ENCODE data around the gene AHSA1.

AHSA1 gene

DNA sequence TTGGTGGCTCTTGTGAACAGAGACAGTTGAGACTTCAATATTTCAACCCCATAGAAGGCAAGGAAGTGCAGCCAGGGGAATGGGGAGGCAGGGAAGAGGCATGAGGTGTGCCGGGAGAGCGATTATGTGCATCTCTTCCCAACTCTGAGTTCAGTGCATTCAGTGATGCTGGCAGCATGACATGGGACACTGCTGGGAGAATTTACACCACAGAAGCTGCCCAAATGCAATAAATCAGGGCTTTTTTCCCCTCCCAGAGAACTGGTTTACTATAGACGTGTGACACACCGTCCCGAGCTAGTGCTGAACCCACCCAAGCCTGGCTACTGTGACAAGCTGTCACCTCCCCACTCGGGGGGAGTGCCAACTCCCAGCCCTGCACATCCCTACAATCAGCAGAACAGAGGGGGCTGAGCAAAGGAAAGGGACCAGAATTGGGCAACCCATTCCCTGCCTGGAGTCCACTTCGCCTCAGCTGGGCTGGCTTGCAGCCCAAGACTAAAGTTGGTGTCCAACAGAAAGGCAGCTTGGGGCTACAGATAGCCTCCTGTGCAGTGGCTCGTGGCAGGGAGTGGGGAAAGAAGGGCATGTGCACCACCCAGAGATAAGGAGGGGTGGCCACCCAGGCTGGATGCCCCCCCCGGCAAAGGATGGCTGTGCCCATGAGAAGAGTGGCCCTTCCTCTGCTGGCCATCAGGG is 16.7 kb downstream of the AHSA1 start:
- no peak for DNase-seq

- no peak for DNase-seq
Measured at GRCh38 chr14:77475432-77476115, 17.7 kb downstream of the AHSA1 start.

DNA sequence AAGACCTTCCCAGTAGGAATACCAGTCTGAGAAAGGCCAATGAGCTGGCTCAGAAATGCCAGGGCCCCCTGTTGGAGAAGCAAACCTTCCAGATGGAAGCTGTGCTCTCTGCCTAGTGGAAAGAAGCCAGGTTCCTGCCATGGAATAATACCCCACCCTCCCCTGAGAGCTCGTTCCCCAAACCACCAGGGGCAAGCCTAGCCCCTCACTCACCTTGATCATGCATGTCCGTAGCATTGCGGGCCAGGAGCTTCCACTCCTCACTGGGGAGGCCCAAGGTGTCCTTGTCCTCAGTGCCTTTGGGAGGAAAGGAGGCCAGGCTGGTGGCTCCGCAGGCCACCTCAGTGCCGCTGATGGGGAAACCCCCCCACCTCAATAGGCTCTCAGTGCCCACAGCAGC is 20.1 kb downstream of the AHSA1 start:
- no peak for DNase-seq

DNA sequence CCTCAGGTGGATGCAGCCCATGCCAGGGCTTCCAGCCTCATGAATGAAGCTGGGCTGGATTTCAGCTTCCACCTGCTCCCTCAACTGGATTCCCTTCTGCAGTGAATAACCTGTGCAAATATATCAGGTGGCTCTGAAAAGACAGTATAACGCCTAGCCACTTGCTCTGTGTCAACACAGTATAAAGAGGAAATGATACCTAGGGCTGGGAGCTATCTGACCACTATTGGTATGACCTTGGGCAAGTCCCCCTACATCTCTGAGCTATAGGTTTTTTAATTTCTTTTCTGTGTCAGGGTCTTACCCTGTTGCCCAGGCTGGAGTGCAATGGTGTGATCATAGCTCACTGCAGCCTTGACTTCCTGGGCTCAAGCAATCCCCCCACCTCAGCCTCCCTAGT is 20.9 kb downstream of the AHSA1 start:
- DNase-seq, result no peak

DNA sequence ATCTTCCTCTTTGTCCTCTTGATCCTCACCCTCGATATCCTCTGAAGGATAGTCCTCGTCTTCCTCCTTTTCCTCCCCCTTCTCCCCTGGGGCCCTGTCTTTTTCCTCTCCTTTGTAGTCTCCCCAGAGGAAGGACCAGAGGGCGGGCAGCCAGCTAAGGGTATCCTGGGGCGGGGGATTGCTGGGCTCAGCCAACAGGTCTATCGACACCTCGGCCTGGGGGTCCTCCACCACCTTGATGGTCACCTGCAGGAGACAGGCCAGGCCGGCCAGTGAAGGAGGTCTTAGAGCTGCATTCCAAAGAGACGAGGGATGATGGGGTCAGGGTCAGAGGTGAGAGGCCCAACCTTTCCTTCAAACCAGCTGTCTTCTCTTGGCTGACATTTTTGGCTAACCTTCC is 24.5 kb downstream of the AHSA1 start:
- no peak for DNase-seq

GRCh38 chr14:77485256-77485655 is 27.4 kb downstream of the AHSA1 start:
- no peak for DNase-seq

DNA sequence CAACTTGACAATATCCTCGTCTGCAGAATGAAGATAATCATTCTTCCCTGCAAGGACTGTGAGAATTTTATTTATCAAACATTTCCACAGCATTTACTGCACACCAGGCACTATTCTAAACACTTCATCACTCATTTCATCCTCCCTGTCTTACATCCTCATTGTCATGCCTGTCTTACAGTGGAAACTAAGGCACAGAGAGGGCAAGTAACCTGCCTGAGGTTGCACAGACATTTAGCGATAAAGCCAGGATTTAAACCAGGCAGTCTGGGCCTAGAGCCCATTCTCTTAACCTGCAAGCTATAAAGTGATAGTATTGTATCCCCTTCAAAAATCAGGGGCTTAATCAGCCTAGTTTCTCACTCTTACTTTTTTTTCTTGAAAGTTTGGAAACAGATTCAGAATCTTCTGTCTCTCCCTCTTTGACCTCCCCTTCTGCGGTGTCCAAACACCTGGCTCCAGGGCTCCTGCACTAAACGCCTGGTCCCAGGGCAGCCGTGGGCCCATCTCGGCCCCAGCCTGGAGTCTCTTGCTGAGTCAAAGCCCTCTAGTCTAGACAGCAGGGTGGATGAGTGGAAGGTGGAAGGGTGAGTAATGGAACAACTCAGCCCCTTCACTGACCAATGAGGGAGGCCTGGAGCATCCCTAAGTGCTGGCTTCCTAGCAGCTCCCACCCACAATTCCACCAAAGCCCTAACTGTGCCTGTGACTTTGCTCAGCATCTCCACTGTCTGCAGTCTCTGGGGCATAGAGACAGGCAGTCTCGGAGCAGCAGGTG is 28.2 kb downstream of the AHSA1 start:
- no peak for DNase-seq

DNA sequence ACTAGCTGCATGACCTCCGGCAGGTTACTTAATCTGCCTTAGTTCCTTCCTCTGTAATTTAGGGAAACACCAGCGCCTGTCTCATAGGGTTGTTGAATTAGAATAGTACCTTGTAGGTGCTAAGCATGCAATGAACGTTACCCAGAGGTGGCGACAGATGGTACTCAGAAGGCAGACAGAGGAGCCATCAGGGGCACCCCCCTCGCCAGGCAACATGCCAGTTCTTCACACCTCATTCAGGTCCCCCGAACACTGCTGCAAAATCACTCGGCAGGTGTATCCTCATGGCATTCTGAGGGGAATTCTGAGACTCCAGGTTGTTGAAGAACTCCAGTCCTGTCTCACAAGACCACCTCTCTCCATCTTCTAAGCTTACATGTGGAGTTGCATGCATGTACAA is 30.7 kb downstream of the AHSA1 start:
- no peak for DNase-seq

GRCh38 chr14:77489041-77489440 is 31.1 kb downstream of the AHSA1 start:
- no peak for DNase-seq

- no peak for DNase-seq
Measured at GRCh38 chr14:77490347-77490986, 32.6 kb downstream of the AHSA1 start.

DNA sequence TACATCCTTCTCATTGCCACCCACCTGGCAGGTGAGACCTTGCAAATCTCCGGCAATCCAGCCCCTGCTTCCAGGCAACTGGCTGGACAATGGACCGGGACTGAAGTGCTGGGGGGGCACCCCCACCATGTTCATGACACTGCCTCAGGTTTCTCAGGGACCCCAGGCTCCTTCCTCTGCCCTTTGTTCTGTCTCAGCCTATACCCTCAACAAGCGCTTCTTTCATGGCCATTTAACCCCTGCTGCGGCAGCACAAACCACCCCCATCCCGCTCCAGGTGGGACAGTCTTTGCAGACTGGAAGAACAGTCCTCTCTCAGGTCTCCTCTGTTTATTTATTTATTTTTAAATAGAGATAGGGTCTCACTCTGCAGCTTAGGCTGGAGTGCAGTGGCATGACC is 33.2 kb downstream of the AHSA1 start:
- no peak for DNase-seq

- DNase-seq, result no peak
Measured at GRCh38 chr14:77495334-77495733, 37.4 kb downstream of the AHSA1 start.

DNA sequence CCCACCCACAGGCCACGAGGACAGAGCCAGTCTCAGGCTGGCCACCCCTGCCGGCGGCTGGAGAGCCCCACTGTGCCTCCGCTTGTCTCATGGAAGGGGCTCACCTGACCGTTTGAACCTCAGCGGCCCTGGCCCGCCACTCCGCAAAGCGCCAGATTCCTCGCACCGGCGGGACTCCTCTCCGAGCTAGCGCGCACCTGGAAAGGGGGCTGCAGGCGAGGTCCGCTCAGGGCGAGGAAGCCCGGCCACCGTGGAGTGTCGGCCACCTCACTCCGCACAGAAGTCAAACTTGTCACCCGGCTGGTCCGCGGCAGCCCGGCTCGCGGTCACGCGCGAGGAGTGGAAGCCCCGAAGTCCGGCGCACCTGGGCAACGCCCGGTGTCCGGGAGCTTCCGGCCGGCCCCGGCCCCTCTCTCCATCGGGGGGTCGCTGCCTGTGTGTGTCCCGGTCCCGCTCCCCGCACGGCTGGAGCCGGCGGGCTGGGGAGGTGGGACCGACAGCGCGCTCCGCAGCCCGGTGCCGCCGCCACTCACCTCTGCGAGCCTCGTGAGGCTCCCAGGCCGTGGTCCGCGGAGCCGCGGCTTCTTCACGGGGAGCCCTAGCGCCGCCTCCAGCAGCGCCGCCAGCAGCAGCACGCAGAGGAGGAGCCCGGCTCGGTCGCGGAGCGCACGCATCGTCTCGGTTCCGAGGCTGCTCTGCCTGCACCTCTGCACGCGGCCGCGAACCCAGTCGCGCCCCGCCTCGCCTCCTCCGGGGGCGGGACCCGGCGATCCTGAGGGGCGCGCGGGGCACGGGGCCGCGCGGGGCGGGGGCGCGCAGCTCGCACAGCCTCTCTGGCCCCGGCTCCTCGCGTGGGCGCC is 40.5 kb downstream of the AHSA1 start, which contains the start of gene ISM2:
TSS of gene ISM2 (minus strand) at position 697 of the 860 bp plus-strand sequence. CDS start at position 674, 23 bp downstream.
- DNase-seq, result no peak

DNA sequence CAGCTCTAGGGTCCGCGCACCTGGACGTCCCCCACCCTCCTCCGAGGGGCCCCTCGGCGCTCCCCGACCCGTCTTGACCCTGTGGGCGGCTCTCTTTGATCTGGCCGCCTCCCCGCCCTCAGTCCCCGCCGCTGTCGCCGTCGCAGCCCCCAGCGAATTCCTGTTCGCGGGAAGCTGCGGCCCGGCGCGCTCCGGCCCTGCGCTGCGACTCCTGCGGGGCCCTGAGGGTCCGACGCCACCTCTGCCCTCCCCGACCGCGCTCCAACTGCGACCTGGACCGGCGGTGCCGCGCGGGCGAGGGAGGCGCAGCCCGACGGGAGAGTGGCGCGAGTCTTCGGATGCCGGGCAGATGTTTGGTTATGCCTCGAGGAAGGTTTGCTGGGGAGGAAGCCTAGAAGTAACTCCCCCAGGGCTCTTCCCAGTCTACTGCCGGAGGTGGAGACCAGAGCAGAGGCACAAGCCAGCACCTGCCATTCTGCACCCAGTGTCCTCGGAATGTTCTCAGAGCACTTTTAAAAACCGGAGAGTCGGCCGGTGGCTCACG is 41.2 kb downstream of the AHSA1 start:
- DNase-seq, result no peak

GRCh38 chr14:77502109-77502782 is 44.4 kb downstream of the AHSA1 start:
- no peak for DNase-seq

- DNase-seq, result no peak
Measured at GRCh38 chr14:77503138-77503537, 45.2 kb downstream of the AHSA1 start.

GRCh38 chr14:77505031-77505430 is 47.1 kb downstream of the AHSA1 start:
- DNase-seq, result no peak

DNA sequence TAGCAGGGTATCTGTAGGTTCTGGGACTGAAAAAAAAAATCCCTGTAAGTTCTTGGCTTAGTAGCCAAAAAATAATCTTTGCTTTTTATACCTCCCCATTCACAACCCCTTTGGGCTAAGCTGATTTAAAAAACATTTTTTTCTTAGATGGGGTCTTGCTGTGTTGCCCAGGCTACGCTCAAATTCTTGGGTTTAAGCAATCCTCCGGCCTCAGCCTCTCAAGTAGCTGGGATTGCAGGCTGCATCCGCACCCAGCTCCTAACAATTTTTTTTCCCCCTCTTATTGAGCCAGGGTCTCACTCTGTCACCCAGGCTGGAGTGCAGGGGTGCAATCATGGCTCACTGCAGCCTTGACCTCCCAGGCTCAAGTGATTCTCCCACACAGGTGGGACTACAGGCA is 49.9 kb downstream of the AHSA1 start:
- DNase-seq, result no peak

- DNase-seq, result no peak
Measured at GRCh38 chr14:77508249-77508648, 50.4 kb downstream of the AHSA1 start.

- no peak for DNase-seq
Measured at GRCh38 chr14:77508876-77509275, 51.0 kb downstream of the AHSA1 start.

DNA sequence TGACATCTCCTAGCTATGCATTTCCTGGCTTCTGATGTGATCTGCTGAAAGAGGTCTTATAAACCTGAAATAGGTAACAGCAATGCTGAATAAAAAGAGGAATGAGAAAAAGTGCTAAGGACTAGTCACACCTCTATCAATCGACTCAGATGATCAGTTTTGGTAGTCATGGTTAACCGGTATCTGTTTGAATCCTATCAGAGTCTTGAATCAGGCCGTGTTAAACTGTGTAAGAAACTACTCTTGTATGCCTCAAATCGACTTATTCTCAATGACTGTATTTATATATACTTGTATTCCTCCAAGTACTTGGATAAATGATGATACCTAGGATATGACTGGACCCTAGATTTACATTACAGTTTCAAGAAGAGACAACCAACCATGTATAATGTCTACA is 51.5 kb downstream of the AHSA1 start:
- DNase-seq, result no peak

Data from NCI-H2227 treated with DMSO at 0.1 percent for 48 hours (cell line).